Esophagus squamous epithelium (tissue), 5 donors: ENCODE data around the gene KIAA1217. TPM values are rescaled to one million over a fixed set of nuclear protein-coding genes. Genes with fewer than 3 reads are reported as not detected.

Experiments used
- DNase-seq: peaks from one replicate; lab custom pipeline; 2025; lab: John Stamatoyannopoulos, UW
- H3K27ac ChIP-seq, 4 donors: fragments of 200-600 bp; sonication (generic); one replicate each; pipeline ENCODE4 v1.5.1; 2016 to 2019; ENCODE audit warnings: mild to moderate bottlenecking in 1 of 4
- H3K27me3 ChIP-seq, 4 donors: fragments of 200-600 bp; sonication (generic); 1 replicate in 3 of 4; 2 replicates in 1 of 4; pipeline versions ENCODE4 v1.5.1 to v1.6.0; 2017 to 2021; ENCODE audit warnings: antibody characterized with exemption in 1 of 4
- H3K36me3 ChIP-seq, 3 donors: fragments of 200-600 bp; sonication (generic); one replicate each; pipeline ENCODE4 v1.5.1; 2016 to 2019
- H3K4me1 ChIP-seq, 3 donors: fragments of 200-600 bp; sonication (generic); one replicate each; pipeline ENCODE4 v1.5.1; 2017 to 2019
- H3K4me3 ChIP-seq, 4 donors: fragments of 200-600 bp; sonication (generic); 1 replicate in 3 of 4; 2 replicates in 1 of 4; pipeline ENCODE4 v1.5.1; 2016 to 2019; ENCODE audit warnings: mild to moderate bottlenecking in 2 of 4, moderate library complexity in 1 of 4
- H3K9me3 ChIP-seq, 3 donors: fragments of 200-600 bp; sonication (generic); one replicate each; pipeline ENCODE4 v1.5.1; 2016 to 2019
- POLR2A ChIP-seq, 4 donors: fragments of 450-650 bp; IDR thresholded peaks; one replicate each; pipeline ENCODE4 v1.6.1; 2017; ENCODE audit warnings: antibody characterized with exemption in 4 of 4, mild to moderate bottlenecking in 4 of 4, moderate library complexity in 3 of 4
- WGBS, 2 donors: methylation state at CpG; one replicate each; pipeline ENCODE4 v1.1.5; 2018; 5-methylcytosine and 5-hydroxymethylcytosine counted together
- intact Hi-C: fragments of 100-400 bp; cut with DNase I; formaldehyde crosslinking; loops from one replicate; pipeline ENCODE4 v1.15.0; 2022
- total RNA-seq, 4 donors: library from RNA; depleted of rRNA; stranded (reverse); fragments of >200 nt; gene quantifications; one replicate each; pipeline ENCODE4 v1.1.0, GENCODE V29; 2016
- TF ChIP-seq, protein P1 (sequence below), 6 experiments: fragments of 450-650 bp in 4 of 6; fragments of 200-600 bp in 2 of 6; sonication (generic) in 2 of 6; IDR thresholded peaks; one replicate each; pipeline ENCODE4 v1.5.1; 2016 to 2019; ENCODE audit warnings: antibody characterized with exemption in 6 of 6, mild to moderate bottlenecking in 4 of 6, moderate library complexity in 4 of 6
- donor health status: DM: yes; HTN: yes; CAD: no.

KIAA1217 gene
- total RNA-seq, 4 donors from 2014 or later, result 56.2 to 67.6 (median 66.2) TPM

- WGBS, 2 donors, result 85 to 87% methylated on average over 13 of the region's 13 CpGs
- H3K4me1 ChIP-seq, result no peaks in the 10 kb centered on the region
- peaks cover 4 to 100% (median 17%) of the 10 kb centered on the region in 3 donors for H3K36me3 ChIP-seq
- no peaks in the 10 kb centered on the region for H3K27me3 ChIP-seq
- no peaks in the 10 kb centered on the region for H3K9me3 ChIP-seq
- intact Hi-C loops, result loop anchor here (10.0 kb wide), 1 partner anchor 531 kb away; no protein-coding TSS in a partner anchor
- no peak for DNase-seq
- no peak overlapping the region for H3K4me3 ChIP-seq
- H3K27ac ChIP-seq, result no peak overlapping the region
- TF ChIP-seq, protein P1, sequence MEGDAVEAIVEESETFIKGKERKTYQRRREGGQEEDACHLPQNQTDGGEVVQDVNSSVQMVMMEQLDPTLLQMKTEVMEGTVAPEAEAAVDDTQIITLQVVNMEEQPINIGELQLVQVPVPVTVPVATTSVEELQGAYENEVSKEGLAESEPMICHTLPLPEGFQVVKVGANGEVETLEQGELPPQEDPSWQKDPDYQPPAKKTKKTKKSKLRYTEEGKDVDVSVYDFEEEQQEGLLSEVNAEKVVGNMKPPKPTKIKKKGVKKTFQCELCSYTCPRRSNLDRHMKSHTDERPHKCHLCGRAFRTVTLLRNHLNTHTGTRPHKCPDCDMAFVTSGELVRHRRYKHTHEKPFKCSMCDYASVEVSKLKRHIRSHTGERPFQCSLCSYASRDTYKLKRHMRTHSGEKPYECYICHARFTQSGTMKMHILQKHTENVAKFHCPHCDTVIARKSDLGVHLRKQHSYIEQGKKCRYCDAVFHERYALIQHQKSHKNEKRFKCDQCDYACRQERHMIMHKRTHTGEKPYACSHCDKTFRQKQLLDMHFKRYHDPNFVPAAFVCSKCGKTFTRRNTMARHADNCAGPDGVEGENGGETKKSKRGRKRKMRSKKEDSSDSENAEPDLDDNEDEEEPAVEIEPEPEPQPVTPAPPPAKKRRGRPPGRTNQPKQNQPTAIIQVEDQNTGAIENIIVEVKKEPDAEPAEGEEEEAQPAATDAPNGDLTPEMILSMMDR (IDR thresholded peaks at IDR 0.05), result no peak
- TF ChIP-seq POLR2A (IDR thresholded peaks at IDR 0.05), result no peak
Observed at GRCh38 chr10:24526085-24526649, 317.2 kb downstream of the KIAA1217 start.

DNA sequence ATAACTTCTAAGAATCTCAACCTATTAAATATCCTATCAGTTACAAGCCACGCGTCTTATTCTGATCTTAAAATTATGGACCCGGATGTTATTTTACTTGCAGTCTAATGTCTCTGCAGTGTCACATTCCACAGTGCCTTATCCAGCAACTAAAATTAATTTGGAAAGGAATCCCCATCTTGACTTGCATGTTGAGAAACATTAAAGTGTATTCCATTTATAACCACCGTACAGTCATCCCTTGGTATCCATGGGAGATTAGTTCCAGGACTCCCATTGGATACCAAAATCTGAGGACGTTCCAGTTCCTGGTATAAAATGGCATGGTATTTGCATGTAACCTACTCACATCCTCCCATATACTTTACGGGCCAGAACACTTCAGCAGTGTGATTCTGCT is 320.0 kb downstream of the KIAA1217 start:
- Histone ChIP-seq H3K4me1 (no peaks in the 10 kb centered on the region), H3K27me3 (no peaks in the 10 kb centered on the region), H3K36me3 (peaks cover 9 to 100% (median 30%) of the 10 kb centered on the region in 3 donors), H3K4me3 (no peak overlapping the region), H3K27ac (no peak overlapping the region), H3K9me3 (no peaks in the 10 kb centered on the region)
- WGBS, 2 donors, result 85 to 86% methylated on average over 6 of the region's 6 CpGs
- intact Hi-C loops, result loop anchor here (10.0 kb wide), 1 partner anchor 534 kb away; no protein-coding TSS in a partner anchor
- TF ChIP-seq, protein P1 (IDR thresholded peaks at IDR 0.05), result no peak
- TF ChIP-seq POLR2A (IDR thresholded peaks at IDR 0.05), result no peak
- DNase-seq, result no peak

DNA sequence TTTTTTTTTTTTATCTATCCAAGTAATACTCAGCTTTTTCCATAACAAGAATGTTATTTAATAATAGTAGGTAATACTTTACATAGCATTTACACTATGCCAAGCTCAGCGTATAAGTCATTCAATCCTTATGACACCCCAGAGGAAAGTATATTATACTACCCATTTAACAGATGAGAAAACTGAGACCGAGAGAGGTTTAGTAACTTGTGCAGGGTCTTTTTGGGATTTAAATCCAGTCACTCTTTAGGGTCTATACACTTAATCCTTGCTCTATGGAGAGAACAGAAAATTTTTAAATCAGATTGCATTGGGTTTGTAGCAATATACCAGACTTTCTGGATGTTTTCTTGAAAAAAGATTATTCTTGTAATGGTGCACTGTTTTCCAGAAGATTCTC is 322.5 kb downstream of the KIAA1217 start:
- TF ChIP-seq POLR2A (IDR thresholded peaks at IDR 0.05), result no peak
- TF ChIP-seq, protein P1 (IDR thresholded peaks at IDR 0.05), result no peak
- H3K4me3 ChIP-seq, result no peak overlapping the region
- peaks cover 9 to 100% (median 25%) of the 10 kb centered on the region in 3 donors for H3K36me3 ChIP-seq
- H3K27me3 ChIP-seq, result no peaks in the 10 kb centered on the region
- no peak for DNase-seq
- H3K27ac ChIP-seq, result no peak overlapping the region
- no peaks in the 10 kb centered on the region for H3K4me1 ChIP-seq
- no peaks in the 10 kb centered on the region for H3K9me3 ChIP-seq
- intact Hi-C loops, result no loop called here
- 88 to 93% methylated on average over 2 of the region's 2 CpGs for WGBS, 2 donors

GRCh38 chr10:24533981-24534380 is 325.0 kb downstream of the KIAA1217 start:
- intact Hi-C loops, result no loop called here

DNA sequence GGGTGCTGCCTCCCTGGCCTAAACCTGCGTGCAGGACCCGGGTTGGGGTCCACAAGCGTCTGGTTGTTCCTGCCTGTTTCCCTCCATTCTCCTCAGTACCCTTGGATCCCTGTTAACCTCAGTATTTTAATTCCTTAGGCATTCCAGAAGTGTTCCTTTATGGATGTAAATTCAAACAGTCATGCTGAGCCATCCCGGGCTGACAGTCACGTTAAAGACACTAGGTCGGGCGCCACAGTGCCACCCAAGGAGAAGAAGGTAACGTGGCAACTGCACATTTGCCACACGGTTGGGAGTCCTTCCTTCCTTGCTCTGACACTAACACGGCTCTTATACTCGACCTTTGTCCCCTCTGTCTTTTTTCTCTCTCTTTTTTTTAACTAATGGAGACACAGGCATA is 327.7 kb downstream of the KIAA1217 start:
- Histone ChIP-seq H3K4me3 (no peak overlapping the region), H3K27me3 (no peaks in the 10 kb centered on the region), H3K9me3 (no peaks in the 10 kb centered on the region), H3K4me1 (no peaks in the 10 kb centered on the region), H3K27ac (no peak overlapping the region), H3K36me3 (peaks cover 9 to 100% (median 23%) of the 10 kb centered on the region in 3 donors)
- TF ChIP-seq POLR2A (IDR thresholded peaks at IDR 0.05), result no peak
- TF ChIP-seq, protein P1 (IDR thresholded peaks at IDR 0.05), result no peak
- DNase-seq, result no peak
- 85 to 89% methylated on average over 7 to 11 of the region's 11 CpGs for WGBS, 2 donors
- intact Hi-C loops, result no loop called here

More at GRCh38 chr10:24533981-24534380, 325.0 kb downstream of the KIAA1217 start:
- Histone ChIP-seq H3K4me3 (no peak overlapping the region), H3K36me3 (peaks cover 9 to 100% (median 23%) of the 10 kb centered on the region in 3 donors), H3K27me3 (no peaks in the 10 kb centered on the region), H3K27ac (no peak overlapping the region), H3K9me3 (no peaks in the 10 kb centered on the region), H3K4me1 (no peaks in the 10 kb centered on the region)
- DNase-seq, result no peak
- WGBS, 2 donors, result 71 to 78% methylated on average over 4 of the region's 4 CpGs
- TF ChIP-seq POLR2A (IDR thresholded peaks at IDR 0.05), result no peak
- TF ChIP-seq, protein P1 (IDR thresholded peaks at IDR 0.05), result no peak
